RKO (cell line): ENCODE results near the gene FOXK2.

Source experiments
- DNase-seq: peaks from one replicate; pipeline ENCODE4 v3.0.0-alpha.2; 2016; ENCODE audit warnings: low spot score

The FOXK2 gene

DNA sequence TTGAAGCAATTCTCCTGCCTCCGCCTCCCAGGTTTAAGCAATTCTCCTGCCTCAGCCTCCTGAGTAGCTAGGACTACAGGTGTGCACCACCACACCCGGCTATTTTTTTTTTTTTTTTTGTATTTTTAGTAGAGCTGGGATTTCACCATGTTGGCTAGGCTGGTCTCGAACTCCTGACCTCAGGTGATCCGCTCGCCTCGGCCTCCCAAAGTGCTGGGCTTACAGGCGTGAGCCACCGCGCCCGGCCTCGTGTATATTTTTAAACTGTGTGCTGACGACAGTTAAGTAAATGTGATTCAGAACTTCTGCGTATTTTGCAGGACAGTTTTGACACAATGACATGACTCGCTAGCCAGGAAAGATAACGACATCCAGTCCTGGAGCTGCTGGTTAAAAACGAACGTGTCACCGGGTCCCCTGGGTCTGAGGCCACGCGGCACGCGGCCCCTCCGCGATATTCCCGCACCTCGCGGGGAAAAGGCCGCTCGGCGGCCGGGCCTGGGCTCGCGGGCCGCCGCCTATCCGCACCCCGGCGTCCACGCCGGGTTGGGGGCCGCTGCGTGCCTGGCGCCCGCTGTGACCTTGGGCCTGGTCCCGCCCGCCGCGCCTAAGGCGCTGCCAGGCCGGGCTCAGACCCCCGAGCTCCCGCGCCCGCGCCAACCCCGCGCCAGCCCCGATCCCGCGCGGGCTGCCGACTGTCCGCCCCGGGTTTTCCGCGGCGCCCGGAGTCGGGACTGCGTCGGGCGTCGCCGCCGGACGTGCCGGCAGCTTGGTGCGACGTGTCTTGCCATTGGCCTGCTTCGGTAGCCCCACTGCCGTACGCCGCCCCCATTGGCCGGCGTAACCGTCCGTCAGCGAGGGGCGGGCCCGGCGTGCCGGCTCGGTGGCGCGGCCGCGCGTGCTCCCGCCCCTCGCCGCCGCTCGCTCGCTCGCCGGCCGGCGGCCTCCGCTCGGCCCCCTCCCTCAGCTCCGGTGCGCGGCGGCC is at the start of gene FOXK2:
Gene FOXK2, plus strand, starts transcription at position 907 of the 985 bp plus-strand sequence. CDS start 157 bp downstream, outside the sequence.
- DNase-seq: peak; percentile 95

DNA sequence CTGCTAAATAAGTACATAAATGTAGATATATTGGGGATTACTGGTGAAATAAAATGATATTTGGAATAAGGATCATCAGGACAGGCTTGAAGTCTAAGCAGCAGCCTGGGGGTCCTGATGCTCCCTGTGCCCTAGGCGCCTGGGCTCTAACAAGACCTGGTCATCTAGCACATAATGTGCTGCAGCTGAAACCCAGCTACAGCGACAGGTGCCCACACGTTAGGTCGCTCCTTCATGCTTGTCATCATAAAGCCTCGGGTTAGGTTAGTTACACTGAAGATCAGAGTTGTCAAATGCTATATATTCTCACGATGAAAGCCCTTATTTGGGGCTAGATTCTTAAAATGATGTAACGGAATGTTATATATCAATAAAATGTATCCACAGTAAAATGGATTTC is 49.5 kb upstream of the FOXK2 start:
- no peak for DNase-seq

DNA sequence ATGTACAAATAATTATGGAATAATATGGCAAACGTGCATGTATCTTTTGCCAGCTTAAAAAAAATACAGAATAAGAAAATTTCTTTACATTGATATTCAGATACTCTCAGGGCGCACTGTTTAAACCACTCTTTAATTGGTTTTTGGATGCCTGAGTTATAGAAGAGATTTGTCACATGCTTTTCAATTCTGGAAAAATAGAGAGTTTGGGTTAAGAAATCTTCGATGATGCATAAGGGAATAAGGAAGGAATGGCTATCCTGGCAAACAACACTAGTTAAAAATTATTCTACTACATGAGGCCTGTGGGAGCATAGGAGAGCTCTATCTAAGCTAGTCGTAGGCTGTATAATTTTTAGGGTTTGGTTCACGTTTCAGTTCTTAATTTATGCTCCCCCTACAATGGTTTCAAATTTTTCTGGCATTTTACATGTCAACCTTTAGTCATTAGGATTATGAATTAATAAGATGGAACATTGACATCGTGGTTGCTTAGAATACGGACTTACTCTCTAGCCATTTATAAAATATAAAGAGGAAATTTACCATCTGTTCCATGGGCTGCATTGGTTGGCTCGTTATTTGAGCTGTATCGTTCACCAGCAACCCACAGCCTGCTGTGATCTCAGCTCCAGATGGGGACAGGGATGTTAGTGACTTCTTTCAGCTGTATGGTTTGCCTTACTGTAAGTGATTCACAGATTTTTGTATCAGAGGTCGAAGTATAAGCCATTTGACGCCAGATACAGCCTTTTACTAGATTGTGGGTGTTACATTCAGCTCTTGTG is 45.1 kb upstream of the FOXK2 start:
- no peak for DNase-seq

DNA sequence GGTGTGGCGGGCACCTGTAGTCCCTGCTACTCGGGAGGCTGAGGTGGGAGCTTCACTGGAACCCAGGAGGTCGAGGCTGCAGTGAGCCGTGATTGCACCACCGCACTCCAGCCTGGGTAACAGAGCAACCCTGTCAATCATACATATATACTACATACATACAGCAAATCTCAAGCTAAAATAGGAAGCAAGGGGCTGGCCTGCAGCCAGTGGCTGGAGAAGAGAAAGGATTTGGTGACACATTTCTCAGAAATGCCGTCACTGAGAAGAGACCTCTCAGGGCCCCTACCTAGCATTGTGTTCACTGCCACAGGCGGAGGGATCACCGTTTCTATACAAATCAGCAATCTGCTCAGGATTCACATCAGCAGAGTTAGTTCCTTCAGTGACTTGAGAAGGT is 44.1 kb upstream of the FOXK2 start:
- DNase-seq: no peak

DNA sequence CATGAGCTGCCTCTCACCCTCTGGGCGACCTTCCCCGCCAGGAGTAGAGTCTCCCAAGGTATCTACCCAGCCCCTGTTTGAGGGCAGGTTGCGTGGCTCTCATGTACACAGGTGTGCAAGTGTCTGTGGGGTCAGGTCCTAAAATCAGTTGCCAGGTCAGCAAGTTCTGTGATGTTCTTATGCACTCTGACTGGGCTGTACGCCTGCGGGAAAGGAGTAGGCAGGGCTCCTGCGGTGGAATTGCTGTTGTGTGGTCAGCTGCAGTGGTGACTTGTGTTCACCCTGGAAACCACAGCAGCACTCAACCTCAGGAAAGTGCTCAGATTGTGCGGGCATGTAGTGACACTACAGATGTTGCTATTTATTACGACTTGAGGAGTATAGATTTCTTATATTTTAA is 41.6 kb upstream of the FOXK2 start:
- no peak for DNase-seq

DNA sequence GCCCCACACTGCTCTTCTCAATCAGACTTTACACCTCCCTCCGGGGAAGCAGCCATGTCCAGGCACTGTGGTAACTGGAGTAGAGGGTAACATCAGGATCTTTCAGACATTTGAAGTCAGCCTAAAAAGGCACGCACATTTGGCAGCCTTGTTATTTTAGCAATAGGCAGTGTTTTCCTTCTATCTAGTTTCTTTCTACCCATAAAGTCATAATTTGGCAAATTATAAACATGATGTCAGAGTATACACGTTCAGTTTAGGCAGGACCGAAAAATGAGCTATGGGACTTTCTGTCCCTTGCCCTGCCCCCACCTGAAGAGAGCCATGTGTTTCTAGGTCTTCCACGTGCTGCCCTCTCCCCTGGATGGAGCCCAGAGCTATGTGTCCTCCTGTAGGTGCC is 39.9 kb upstream of the FOXK2 start:
- DNase-seq: no peak

DNA sequence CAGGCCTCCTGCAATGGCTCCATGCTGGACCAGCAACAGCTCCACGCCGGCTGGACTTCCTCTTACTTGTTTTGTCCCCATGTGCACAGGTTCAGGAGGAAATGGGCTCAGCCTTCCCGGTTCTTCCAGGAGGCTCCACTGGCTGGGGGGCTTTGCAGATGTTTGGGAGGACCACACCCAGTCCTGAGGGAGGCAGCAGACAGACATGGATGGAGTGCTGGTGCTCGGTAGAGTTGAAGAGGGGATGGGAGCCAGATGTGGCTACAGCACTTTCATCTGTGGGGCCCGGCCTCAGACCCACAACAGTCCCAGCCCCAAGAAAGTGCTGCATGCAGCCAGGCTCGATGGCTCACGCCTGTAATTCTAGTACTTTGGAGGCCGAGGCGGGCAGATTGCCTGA is 39.2 kb upstream of the FOXK2 start:
- no peak for DNase-seq

DNA sequence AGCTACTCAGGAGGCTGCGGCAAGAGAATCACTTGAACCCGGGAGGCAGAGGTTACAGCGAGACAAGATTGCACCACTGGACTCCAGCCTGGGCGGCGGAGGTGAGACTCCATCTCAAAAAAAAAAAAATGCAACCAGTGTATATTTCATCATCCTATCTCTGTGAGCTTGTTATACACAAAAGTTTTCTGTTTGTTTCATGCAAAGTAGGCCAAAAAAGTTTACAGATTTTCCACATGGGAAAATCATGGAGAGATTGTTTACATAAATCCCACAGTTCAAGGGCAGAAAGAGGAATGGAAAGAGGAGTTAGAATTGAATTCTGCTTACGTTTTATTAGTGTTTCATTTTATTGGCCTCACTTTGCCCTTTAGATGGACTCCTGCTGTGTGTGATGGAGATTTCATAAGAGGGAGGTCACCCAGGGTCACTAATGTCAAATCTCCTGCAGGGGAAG is 36.3 kb upstream of the FOXK2 start:
- DNase-seq: no peak

DNA sequence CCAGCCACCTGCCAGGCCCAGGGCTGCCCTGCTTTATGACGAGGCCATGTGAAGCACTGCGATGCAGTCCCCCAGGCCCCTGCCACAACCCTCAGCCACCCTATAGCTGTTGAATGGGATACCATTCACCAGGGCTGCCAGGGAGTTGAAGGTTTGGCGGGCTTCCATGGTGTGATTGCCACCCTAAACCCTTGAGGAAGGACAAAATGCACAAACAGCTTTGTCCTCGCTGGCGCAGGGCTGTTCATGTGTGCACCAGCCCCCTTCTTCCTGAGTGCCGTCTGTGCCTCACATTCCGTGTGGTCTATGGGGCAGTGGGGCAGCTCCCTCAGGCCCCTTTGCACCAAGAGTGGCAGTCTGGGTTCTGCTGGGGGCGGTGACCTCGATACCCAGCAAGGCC is 35.7 kb upstream of the FOXK2 start:
- DNase-seq: no peak

DNA sequence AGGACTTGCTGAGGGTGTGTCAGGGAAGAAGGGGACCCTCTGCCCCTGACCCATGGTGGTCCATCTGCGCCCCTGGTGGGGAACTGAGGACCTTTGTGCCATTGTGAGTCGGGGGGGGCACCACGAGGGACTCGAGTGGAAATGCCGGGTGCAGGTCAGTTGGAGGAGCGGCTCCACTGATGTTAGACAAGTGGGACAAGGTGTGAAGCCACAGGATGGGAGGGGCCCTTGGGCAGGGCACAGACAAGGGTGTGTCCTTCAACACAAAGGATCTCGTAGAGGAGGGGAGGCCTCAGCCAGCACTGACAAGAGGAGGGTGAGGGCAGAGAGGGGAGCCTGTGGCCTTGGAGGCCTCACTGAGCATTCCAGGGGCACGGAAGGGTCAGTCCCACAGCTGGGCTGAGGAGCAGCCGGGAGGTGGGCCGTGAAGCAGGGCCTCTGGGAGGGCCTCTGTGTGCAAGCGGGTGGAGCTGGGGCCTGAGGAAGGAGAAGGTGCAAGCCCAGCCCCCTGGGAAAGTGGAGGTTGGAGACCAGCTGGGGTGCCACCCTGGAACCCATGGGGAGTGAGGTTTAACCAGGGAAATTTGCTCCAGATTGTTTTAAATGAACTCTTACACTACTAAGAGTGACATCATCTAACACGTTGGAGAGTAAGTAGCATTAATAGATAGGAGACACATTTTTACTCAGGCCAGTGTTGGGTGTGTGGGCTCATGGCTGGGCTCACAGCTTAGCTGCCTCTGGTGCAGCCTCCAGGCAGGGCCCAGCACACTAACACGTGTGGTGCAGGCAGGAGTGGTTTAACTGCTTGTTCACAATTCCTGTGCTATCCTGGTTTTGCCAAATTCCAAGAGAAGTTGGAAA is 33.1 kb upstream of the FOXK2 start:
- DNase-seq: no peak

DNA sequence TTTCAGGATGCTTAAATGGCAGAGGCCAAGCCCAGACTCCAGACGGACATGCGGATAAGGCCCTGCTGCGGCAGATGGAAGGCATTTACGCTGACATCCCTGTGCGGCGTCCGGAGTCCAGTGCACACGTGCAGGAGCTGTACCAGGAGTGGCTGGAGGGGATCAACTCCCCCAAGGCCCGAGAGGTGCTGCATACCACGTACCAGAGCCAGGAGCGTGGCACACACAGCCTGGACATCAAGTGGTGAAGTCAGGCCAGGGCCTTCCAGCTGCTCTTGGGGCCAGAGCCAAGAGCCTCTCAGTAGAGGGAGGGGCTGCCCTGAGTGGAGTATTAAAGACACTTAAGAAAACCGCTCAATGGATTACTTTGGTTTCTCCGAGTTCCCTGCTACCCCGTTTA is 31.6 kb upstream of the FOXK2 start:
- no peak for DNase-seq

DNA sequence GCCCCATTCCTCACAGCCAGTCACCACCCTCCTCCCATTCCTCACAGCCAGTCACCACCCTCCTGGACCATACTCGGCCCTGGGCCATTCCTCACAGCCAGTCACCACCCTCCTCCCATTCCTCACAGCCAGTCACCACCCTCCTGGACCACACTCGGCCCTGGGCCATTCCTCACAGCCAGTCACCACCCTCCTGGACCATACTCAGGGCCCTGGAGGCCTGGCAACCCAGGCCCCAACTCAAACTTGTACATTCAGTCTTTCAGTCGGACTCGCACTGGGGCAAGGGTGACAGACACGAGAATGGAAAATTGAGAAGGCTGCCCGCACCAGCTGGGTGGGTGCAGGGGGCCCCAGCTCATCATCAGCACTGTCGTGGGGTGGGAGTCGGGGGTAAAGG is 30.4 kb upstream of the FOXK2 start:
- DNase-seq: no peak

DNA sequence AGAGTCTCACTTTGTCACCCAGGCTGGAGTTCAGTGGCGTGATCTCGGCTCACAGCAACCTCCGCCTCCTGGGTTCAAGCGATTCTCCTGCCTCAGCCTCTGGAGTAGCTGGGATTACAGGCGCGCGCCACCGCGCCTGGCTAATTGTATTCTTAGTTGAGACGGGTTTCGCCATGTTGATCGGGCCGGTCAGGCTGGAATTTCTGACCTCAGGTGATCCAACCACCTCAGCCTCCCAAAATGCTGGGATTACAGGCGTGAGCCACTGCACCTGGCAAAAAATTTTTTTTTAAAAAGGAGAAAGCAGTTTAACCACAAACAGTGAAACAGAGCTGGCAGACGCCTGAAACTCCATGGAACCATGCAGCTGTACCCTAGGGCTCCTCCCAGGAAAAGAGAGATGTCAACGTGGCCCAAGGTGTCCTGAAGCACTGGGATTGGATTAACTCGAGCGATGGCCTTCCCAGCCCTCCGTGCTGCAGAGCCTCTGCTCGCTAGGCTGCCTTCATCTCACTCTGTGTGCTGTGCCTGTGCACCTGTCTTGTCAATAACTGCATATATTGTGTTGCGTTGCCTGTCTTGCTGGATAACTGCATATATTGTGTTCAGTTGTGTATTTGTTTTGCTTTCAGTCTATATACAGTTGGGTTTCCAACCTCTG is 29.6 kb upstream of the FOXK2 start:
- no peak for DNase-seq

DNA sequence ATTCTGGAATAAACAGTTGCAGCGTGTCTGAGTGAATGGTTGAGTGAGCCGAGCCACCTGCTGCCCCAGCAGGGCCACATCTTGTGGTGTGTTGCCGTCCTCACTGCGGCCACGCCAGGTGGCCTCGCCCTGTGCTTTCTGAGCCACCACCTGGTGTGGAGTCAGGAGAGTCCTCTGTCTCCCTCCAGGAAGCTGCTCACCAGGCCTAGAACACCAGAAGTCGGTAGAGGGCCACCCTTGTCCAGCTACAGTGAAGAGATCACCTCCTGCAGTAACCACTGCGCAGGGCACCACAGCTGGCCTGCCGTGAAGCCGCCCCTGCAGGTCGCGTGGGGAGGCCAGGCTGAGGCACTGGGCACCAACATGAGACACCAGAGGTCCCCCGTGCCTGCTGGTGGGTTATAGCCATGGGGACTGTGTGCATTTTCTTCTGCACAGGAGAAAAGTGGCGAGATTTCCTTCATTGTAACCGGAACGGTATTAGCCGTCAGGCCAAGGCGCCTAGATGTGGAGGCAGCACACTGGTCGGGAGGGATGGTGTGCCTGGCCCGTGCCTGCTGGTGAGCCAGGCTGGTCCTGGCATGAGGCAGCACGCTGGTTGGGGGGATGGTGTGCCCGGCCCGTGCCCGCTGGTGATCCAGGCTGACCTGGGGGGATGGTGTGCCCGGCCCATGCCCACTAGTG is 28.9 kb upstream of the FOXK2 start:
- DNase-seq: no peak

DNA sequence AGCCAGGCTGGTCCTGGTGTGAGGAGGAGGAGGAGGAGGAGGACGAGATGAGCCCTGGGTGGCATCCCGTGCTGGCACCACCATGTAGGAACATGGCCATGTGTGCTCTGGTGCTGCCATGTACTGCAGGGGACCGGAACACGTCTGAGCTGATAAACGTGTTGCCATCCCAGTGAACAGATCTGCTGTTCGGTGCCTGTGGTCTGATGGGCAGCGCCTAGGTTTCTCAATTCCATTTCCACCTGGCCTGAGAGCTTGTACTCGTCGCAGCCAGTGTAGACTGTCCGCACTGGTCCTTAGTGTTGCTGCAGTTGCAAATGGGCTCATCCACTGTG is 28.4 kb upstream of the FOXK2 start:
- DNase-seq: no peak

DNA sequence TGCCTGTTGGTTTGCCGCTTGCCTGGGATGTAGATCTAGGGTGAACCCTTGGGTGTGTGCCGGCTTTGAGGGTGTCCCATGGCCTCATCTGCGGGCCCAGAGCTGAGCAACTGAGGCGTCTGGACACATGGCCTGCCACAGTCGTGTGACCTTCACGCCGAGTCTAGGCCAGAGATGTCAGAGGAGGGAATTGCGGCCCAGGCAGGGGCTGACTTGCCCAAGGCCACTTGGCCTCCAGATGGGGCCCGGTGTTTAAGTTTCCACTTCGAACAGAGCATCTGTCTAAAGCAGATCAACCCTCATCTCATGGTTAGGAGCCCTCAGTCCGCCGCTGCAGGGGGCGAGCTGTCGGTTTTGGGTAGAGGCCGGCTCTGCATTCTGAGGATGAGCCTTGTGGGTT is 28.0 kb upstream of the FOXK2 start:
- no peak for DNase-seq

DNA sequence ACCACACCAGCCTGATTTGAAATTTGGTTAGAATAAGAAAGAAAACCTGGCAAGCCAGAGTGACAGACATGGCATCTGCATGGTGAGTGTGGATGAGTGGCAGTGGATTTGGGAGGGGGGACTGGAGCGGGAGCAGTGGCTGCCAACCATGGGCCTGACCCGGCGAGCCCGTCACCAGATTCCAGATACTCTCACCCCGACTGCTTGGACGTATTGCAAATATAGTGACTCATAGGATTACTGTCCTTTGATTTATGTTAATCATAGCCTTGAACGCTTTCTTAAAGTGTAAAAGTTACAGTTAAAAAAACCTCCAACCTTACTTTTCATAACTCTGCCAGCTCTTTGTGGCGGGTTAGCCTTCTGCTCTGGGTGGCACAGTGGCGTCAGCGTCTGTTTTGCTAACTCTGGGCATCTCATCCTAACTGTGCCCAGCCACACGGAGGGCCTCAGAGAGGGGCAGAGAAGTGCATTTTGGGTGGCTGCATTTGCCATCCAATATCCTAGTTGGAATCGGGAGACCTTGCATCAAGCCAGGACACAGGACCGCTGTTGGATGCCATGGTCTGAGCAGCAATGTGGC is 26.8 kb upstream of the FOXK2 start:
- peak; percentile 90 for DNase-seq

DNA sequence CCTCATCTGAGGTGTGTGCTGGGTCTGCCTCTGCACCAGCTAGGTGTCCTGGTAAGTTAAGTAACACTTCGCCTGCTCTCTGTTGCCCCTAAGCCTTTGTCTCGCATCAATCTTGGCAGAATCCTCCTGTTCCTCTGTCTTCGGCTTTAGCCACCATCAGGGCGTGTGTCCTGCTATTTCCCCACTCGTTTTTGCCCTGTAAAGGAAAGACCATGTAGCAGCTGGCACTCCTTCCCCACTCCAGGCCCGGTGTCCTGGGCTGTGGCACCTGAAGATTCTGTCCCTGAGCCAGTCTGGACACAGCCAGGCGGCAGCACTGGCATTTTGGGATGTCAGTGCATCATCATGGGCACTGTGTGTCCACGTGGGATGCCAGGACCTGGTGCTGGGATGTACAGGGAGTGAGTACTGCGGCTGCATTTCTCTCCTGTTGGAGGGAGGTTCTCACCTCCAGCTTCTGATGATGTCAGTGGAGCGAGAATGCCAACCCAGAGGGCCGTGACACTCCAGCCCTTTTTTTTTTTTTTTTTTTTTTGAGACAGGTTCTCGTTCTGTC is 26.2 kb upstream of the FOXK2 start:
- DNase-seq: peak; percentile 71

DNA sequence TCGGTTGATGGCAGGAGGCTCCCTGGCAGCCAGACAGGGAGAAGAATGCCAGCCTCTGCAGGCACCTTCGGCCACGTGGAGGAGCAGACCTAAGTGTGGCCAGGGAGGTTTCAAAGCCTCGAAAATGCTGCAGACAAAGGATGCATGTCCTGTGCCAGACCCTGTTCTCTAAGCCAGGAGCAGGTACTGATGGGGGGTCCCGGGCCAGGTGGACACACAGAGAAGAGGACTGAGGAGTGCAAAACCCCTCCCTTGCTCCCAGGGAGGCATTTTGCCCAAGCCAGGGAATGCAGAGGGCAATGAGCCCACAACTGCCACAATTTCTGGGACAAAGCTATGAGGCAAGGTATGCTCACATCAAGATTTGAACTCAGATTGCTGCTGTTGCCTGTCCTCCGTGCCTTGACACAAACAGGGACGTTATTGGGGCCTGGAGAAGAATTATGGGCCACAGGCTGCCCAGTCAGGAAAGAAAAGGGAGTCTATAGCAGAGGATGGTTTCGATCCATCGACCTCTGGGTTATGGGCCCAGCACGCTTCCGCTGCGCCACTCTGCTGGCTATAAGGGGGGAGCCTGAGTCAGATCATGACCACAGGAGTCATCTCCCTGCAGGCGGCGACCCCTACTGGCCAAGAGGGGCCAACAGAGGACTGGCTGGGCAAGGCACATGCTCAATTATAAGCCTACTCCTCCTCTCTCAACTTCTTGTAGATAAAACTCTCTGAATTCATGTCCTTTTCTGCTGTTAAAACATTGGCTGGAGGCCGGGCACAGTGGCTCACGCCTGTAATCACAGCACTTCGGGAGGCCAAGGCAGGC is 25.1 kb upstream of the FOXK2 start:
- peak; percentile 95 for DNase-seq
